ENCODE results near the gene CCDC77. TPM values are rescaled to one million over a fixed set of nuclear protein-coding genes. Genes with fewer than 3 reads are reported as not detected.
"Not testable (repeated sequence)": the region's sequence is repeated elsewhere in the genome, so short reads cannot be mapped to it uniquely, and the experiment has no call there.

Gene CCDC77
- total RNA-seq, 2 experiments from 2014 or later = 14.6 to 15.9 TPM

DNA sequence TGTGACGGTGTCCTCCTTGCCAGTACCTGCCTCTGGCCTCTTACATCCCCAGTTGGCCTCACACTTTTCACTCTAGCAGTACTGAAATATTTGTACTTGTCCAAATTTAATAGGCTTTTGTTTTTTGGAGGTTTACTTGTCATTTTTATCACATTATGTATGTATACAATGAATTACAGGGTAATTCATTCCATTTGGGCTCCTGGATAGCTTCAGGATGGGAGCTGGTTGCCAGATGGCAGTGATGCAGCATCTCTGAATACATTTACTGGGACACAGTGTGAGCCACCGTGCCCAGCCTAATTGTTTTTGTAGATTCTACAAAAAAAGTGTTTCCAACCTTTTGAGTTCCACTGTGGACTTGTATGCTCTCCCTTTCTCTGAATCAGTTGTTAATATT, 13.4 kb downstream of the CCDC77 start:
- DNase-seq (no peak), ATAC-seq (ENCODE audit: low read depth) (no peak)
- peaks cover 30% of the 10 kb centered on the region for H3K36me3 Mint-ChIP-seq
- H3K4me3 Mint-ChIP-seq = no peak overlapping the region
- H3K27me3 Mint-ChIP-seq = no peaks in the 10 kb centered on the region
- no peaks in the 10 kb centered on the region for H3K4me1 Mint-ChIP-seq
- H3K9me3 Mint-ChIP-seq = no peaks in the 10 kb centered on the region
- no peak overlapping the region for H3K27ac Mint-ChIP-seq
- POLR2A ChIA-PET = no interaction called here

DNA sequence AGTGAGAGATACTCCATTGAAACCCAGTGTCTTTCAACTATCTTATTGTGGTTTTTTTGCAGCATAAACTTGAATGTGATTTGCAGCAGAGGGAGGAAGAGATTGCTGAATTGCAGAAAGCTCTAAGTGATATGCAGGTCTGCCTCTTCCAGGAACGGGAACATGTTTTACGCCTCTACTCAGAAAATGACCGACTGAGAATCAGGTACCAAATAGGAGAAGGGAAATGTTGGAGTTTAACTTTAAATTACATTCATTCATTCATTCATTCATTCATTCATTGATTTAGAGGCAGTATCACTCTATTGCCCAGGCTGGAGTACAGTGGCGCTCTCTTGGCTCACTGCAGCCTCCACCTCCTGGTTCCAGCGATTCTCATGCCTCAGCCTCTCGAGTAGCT, 17.0 kb downstream of the CCDC77 start:
- no peak for DNase-seq
- no peaks in the 10 kb centered on the region for H3K27me3 Mint-ChIP-seq

DNA sequence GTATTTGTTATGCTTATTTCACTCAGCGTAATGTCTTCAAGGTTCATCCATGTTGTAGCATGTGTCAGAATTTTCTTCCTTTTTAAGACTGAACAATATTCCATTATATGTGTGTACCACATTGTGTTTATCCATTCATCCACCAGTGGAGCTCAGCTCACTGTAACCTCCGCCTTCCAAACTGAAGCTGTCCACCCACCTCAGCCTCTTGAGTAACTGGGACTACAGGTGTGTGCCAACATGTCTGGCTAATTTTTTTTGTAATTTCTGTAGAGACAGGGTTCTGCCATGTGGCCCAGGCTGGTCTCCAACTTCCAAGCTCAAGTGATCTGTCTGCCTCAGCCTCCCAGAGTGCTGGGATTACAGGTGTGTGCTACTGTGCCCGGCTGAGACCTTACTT, 21.1 kb downstream of the CCDC77 start:
- Mint-ChIP-seq H3K27me3 (no peaks in the 10 kb centered on the region), H3K27ac (no peak overlapping the region), H3K4me1 (no peaks in the 10 kb centered on the region), H3K4me3 (no peak overlapping the region), H3K36me3 (peaks cover 10% of the 10 kb centered on the region), H3K9me3 (no peaks in the 10 kb centered on the region)
- ATAC-seq (ENCODE audit: low read depth) = no peak
- POLR2A ChIA-PET = no interaction called here
- DNase-seq = no peak

More for the DNA sequence above, 17.0 kb downstream of the CCDC77 start:
- no peak overlapping the region for H3K4me3 Mint-ChIP-seq
- no peak for ATAC-seq (ENCODE audit: low read depth)
- POLR2A ChIA-PET = no interaction called here
- H3K36me3 Mint-ChIP-seq = peaks cover 22% of the 10 kb centered on the region
- H3K27ac Mint-ChIP-seq = no peak overlapping the region
- H3K4me1 Mint-ChIP-seq = no peaks in the 10 kb centered on the region
- no peaks in the 10 kb centered on the region for H3K9me3 Mint-ChIP-seq

DNA sequence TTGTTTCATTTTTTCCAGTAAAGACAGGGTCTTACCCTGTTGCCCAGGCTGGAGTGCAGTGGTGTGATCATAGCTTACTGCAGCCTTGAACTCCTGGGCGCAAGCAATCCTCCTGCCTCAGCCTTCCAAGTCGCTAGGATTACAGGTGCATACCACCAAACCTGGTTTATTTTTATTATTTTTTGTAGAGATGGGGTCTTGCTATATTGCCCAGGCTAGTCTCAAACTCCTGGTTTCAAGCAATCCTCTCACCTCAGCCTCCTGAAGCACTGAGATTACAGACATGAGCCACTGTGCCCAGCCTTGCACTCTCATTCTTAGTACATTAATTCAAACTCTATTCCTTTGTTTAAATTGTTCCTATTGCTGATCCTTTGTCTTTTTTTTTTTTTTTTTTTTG, 34.3 kb downstream of the CCDC77 start:
- H3K4me3 Mint-ChIP-seq; ATAC-seq (ENCODE audit: low read depth); H3K4me1 Mint-ChIP-seq; DNase-seq; H3K27me3 Mint-ChIP-seq; H3K9me3 Mint-ChIP-seq; H3K27ac Mint-ChIP-seq; POLR2A ChIA-PET: not testable (repeated sequence)
- H3K36me3 Mint-ChIP-seq = peaks cover 21% of the 10 kb centered on the region

DNA sequence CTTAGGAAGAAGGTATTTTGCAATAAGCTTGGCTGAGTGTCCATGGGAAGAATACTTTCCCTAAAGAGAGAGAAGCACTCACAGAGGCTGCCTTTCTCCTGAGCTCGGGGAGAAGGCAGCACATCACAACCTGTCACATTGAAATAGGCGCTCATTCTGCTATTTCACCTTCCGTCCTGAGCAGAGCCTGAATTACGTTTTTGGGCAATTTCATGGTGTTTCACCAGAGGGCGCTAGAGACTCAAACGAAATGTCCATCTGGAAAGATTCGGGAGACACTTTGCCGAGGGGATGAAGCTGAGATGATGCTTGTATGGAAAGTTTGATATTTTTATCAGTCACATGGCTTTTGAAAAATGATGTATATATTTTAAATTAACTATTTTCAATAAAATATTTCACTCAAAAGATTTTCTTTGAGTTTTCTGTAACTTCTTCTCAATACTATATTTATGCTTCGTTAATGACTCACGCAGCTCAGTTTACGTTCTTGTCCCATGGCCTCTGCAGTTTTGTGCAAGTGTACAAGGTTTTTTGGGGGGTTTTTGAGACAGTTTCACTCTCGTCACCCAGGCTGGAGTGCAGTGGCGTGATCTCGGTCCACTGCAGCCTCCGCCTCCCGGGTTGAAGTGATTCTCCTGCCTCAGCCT, 40.9 kb downstream of the CCDC77 start:
- no peak for DNase-seq
- ATAC-seq (ENCODE audit: low read depth) = no peak
- Mint-ChIP-seq H3K27me3 (no peaks in the 10 kb centered on the region), H3K4me3 (no peak overlapping the region), H3K9me3 (no peaks in the 10 kb centered on the region), H3K4me1 (no peaks in the 10 kb centered on the region), H3K36me3 (peaks cover 13% of the 10 kb centered on the region), H3K27ac (no peak overlapping the region)
- POLR2A ChIA-PET = no interaction called here

DNA sequence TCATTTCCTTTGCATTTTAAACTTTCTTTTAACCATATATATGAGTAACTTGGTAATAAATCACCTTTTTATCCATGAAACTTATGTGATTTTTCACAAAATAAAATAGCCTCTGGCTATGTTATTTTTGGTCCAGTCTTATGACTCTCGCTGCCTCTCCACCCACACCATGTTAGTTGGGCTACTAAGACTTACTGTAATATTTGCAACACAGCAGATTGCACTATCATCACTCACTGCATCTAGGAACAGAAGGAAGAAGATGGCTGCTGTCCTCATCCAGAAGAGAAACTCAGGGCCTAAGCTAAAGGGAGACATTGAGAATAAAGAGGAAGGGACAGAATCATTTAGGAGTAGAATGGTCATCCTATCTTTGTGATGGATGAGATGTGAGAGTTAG, 45.7 kb downstream of the CCDC77 start:
- POLR2A ChIA-PET = interaction anchor here (0.6 kb wide), 1 partner anchor 1139 kb away, joined by 4 read pairs; no protein-coding TSS in a partner anchor
- no peaks in the 10 kb centered on the region for H3K9me3 Mint-ChIP-seq
- peaks cover 3% of the 10 kb centered on the region for H3K4me1 Mint-ChIP-seq
- peaks cover 14% of the 10 kb centered on the region for H3K27me3 Mint-ChIP-seq
- H3K36me3 Mint-ChIP-seq = peaks cover 4% of the 10 kb centered on the region
- DNase-seq (no peak), ATAC-seq (ENCODE audit: low read depth) (no peak)
- H3K27ac Mint-ChIP-seq = no peak overlapping the region
- H3K4me3 Mint-ChIP-seq = no peak overlapping the region

DNA sequence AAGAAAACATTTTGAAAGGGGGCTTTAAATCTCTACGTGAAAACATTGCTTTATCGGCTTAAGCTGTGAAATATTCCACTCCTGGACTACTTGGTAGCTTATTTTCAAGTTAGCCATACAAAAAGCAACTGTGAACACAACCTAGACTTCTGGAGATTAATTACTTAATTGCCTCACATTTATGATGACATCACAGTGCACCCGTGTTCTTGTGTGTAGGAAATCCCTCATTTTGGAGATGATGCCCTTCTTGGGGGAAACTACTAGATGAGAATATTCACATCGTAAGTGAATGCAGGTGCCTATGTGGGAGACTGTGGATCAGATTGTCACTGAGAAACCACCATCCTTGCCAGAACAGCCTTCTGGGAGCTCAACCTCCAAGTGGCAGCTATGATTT, 47.8 kb downstream of the CCDC77 start:
- Mint-ChIP-seq H3K4me3 (no peak overlapping the region), H3K4me1 (peaks cover 4% of the 10 kb centered on the region), H3K27ac (no peak overlapping the region), H3K36me3 (peaks cover 2% of the 10 kb centered on the region), H3K27me3 (peaks cover 17% of the 10 kb centered on the region), H3K9me3 (no peaks in the 10 kb centered on the region)
- POLR2A ChIA-PET = no interaction called here
- DNase-seq (no peak), ATAC-seq (ENCODE audit: low read depth) (no peak)

DNA sequence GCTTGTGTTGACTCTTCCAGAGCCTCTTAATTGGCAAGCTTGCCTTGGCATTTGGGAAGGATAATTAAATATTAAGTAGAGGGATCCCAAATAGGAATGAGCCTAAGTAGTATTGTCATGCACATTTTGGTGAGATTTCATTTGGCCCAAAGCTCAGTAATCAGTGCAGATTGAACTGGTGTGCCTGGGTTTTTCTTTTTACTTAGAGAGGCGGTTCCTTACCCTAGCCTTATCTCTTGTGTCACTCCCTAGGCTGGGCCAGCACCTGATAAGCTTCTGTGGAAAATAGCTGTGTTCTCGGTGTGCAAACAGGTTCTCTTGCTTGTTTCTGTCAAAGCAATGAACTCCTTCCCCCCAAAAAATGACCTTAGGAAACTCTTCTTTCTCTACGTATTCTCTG, 49.0 kb downstream of the CCDC77 start:
- DNase-seq (no peak), ATAC-seq (ENCODE audit: low read depth) (no peak)
- H3K4me3 Mint-ChIP-seq = no peak overlapping the region
- H3K27ac Mint-ChIP-seq = no peak overlapping the region
- POLR2A ChIA-PET = no interaction called here
- H3K9me3 Mint-ChIP-seq = no peaks in the 10 kb centered on the region
- H3K4me1 Mint-ChIP-seq = peaks cover 4% of the 10 kb centered on the region
- H3K27me3 Mint-ChIP-seq = peaks cover 27% of the 10 kb centered on the region
- peaks cover 2% of the 10 kb centered on the region for H3K36me3 Mint-ChIP-seq

DNA sequence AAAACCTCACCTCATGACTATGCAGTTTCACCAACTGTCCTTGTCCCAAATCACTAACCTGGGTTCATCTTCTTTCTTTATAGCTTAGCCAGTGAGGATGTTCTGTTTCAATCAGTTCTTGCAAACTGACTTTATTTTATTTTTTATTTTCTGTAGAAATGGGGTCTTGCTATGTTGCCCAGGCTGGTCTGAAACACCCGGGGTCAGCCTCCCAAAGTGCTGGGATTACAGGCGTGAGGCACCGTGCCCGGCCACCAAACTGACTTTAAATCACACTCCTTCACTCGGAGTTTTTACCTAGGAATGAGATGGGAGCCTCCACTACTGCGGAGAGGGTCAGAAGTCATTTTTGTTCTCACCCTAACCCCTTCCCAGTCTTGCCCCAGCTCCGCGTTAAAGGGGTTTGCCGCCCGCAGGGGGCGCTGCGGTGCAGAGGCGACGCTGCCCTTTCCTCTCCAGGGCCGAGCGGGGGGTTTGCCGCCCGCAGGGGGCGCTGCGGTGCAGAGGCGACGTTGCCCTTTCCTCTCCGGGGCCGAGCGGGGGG, 51.3 kb downstream of the CCDC77 start:
- DNase-seq = peak; percentile 78
- H3K27me3 Mint-ChIP-seq = peaks cover 48% of the 10 kb centered on the region
- peak; percentile 44 for ATAC-seq (ENCODE audit: low read depth)
- H3K4me3 Mint-ChIP-seq = no peak overlapping the region
- H3K36me3 Mint-ChIP-seq = no peaks in the 10 kb centered on the region
- no peak overlapping the region for H3K27ac Mint-ChIP-seq
- POLR2A ChIA-PET = interaction anchor here (1.7 kb wide), 1 partner anchor 86 kb away, joined by 6 read pairs; no protein-coding TSS in a partner anchor
- no peaks in the 10 kb centered on the region for H3K9me3 Mint-ChIP-seq
- peaks cover 4% of the 10 kb centered on the region for H3K4me1 Mint-ChIP-seq

DNA sequence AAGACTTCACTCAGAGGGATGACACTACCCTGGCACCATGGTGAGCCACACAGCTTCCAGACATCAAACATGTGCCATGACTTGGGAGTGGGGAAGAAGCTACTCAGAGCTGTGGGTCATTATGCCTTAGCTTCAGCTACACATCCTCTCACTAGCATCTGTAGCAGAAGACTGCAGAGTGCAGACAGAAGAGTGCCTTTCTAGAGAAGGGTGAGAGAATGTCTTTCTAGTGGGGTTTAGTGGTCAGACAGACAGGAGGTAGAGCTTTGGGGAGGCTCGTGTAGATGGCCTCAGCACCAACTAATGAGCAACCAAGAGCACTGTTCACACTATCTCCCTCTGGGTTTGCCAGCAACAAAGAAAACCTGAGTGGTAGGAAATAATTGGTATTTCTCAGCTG, 53.4 kb downstream of the CCDC77 start:
- no peaks in the 10 kb centered on the region for H3K36me3 Mint-ChIP-seq
- peaks cover 65% of the 10 kb centered on the region for H3K27me3 Mint-ChIP-seq
- H3K4me3 Mint-ChIP-seq = no peak overlapping the region
- no peak for DNase-seq
- POLR2A ChIA-PET = no interaction called here
- H3K27ac Mint-ChIP-seq = no peak overlapping the region
- no peaks in the 10 kb centered on the region for H3K9me3 Mint-ChIP-seq
- no peak for ATAC-seq (ENCODE audit: low read depth)
- peaks cover 4% of the 10 kb centered on the region for H3K4me1 Mint-ChIP-seq

DNA sequence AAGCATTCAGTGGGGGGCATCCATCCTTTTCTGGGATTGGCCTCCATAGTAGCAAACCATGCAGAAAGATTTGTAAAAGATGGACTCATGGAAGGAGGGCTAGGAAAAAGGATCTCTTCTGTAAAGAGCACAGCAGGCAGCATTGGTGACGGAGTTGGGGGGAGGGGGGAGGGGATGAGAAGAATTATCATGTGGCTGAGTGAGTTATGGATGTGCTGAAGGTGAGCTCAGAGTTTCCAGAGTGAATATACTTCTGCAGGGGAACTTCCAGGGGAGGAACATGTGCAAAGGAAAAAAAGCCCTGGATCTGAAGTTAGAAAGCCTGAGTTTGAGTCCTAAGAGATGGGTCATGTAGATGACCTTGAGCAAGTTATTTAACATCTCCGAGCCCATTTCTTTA, 54.4 kb downstream of the CCDC77 start:
- H3K4me3 Mint-ChIP-seq = no peak overlapping the region
- H3K9me3 Mint-ChIP-seq = no peaks in the 10 kb centered on the region
- no peak for DNase-seq
- H3K4me1 Mint-ChIP-seq = peaks cover 4% of the 10 kb centered on the region
- no peaks in the 10 kb centered on the region for H3K36me3 Mint-ChIP-seq
- POLR2A ChIA-PET = no interaction called here
- ATAC-seq (ENCODE audit: low read depth) = no peak
- no peak overlapping the region for H3K27ac Mint-ChIP-seq
- H3K27me3 Mint-ChIP-seq = peaks cover 59% of the 10 kb centered on the region

DNA sequence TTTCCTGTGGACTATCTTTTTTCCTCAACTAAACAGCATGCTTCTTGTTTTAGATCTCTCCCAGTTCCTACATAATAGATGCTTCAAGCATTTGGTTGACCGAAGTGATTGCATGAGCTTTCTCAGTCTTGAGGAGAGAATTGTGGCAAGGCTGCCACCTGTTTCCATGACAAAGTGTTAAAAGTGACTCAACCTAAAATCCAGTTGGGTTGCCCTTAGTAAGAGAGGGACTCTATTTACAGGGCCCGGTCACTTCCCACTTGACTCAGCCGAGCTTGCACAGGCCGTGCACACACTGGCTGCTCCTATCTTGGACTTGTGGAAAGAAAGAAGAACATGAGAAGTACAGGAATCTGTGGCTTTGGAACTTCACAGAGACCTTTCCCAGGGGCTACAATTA, 56.2 kb downstream of the CCDC77 start:
- Mint-ChIP-seq H3K9me3 (no peaks in the 10 kb centered on the region), H3K4me1 (peaks cover 4% of the 10 kb centered on the region), H3K27ac (no peak overlapping the region), H3K36me3 (no peaks in the 10 kb centered on the region), H3K4me3 (no peak overlapping the region), H3K27me3 (peaks cover 67% of the 10 kb centered on the region)
- DNase-seq (no peak), ATAC-seq (ENCODE audit: low read depth) (no peak)
- POLR2A ChIA-PET = no interaction called here

DNA sequence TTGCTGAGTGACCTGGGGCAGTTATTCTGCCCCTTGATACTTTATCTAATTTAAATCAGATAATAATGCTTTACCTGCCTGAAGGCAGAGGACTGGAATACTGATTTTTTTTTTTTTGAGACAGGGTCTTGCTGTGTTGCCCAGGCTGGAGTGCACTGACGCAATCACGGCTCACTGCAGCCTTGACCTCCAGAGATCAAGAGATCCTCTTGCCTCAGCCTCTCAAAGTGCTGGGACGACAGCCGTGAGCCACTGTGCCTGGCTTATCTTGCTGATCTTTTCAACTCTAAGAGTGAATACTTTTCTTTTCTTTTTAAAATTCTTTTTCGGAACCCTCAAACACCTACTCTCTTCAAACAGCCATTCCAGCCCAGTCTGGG, 57.6 kb downstream of the CCDC77 start:
- Mint-ChIP-seq H3K27me3 (peaks cover 79% of the 10 kb centered on the region), H3K4me1 (peaks cover 4% of the 10 kb centered on the region), H3K4me3 (peak overlapping the region; percentile 67), H3K9me3 (no peaks in the 10 kb centered on the region), H3K27ac (no peak overlapping the region), H3K36me3 (no peaks in the 10 kb centered on the region)
- POLR2A ChIA-PET = no interaction called here
- ATAC-seq (ENCODE audit: low read depth) (no peak), DNase-seq (no peak)

DNA sequence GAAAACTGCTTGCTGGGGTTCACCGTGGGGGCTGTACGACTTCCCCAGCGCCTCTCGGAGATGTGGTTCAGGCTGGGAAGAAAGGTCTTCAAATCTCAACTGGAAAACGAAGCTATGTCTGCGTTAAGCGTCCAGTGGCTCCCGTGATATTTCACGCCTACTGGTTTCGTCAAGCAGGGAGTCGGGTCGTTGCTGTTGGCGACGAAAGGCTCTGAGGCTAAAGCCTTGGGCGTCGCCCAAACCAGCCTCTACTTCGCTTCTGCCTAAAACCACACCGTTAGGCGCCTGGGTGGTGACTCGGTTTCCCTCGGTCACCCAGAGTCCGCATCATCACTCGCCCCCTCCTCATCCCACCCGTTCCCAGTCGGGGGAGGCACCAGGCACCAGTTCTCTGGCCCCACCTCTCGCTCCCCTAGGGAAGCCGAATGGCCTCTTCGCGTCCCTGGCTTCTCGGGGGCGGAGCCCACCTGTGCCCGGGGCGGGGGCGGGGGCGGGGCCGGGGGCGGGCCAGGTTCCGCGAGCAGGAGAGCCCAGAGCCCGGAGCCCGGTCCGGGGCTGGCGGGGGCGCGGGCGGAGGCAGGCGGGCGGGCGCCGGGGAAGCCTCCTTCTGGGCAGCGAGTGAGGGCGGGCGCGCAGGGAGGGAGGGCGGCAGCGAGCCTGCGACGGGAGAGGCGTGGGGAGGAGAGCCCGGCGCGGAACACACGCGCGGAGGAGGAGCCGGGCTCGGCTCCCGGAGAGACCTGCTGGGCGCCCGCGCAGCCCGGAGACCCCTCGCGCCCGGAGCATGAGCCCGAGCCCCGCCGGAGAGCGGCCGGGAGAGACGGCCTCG, 58.2 kb downstream of the CCDC77 start, which contains the start of gene B4GALNT3:
Gene B4GALNT3, plus strand, starts transcription at position 510 of the 829 bp plus-strand sequence. CDS start 438 bp downstream, outside the sequence.
- H3K36me3 Mint-ChIP-seq = no peaks in the 10 kb centered on the region
- POLR2A ChIA-PET = no interaction called here
- DNase-seq = peak; percentile 55

More for the DNA sequence above, 58.2 kb downstream of the CCDC77 start, which contains the start of gene B4GALNT3:
- Mint-ChIP-seq H3K4me3 (peak within 1 kb of the TSS; percentile 69), H3K9me3 (no peaks in the 10 kb centered on the region), H3K27me3 (peaks cover 81% of the 10 kb centered on the region), H3K27ac (no peak within 1 kb of the TSS), H3K4me1 (peaks cover 4% of the 10 kb centered on the region)
- ATAC-seq (ENCODE audit: low read depth) = peak; percentile 56
